Fibroblast of lung (primary cell): ENCODE results near the gene NBPF1. TPM values are rescaled to one million over a fixed set of nuclear protein-coding genes. Genes with fewer than 3 reads are reported as not detected.
"Not testable (repeated sequence)": the region's sequence is repeated elsewhere in the genome, so short reads cannot be mapped to it uniquely, and the experiment has no call there.

Source experiments
- DNase-seq, 2 donors: peaks; one replicate each; pipeline versions ENCODE4 v3.0.0 to v3.0.0-alpha.2; 2010; ENCODE audit warnings: low read depth in 2 of 2
- H2AFZ ChIP-seq: 2 replicates; pipeline ENCODE4 v1.5.1; 2012; ENCODE audit warnings: low read length, control low read depth, inconsistent platforms
- H3K27ac ChIP-seq: 2 replicates; pipeline ENCODE4 v1.5.1; 2011; ENCODE audit warnings: low read length, control low read depth; ENCODE audit not compliant: insufficient read depth
- H3K27me3 ChIP-seq: 2 replicates; pipeline ENCODE4 v1.5.1; 2011; ENCODE audit warnings: mild to moderate bottlenecking, low read length; ENCODE audit not compliant: control insufficient read depth, insufficient read depth
- H3K36me3 ChIP-seq: 2 replicates; pipeline ENCODE4 v1.5.1; 2011; ENCODE audit warnings: low read length; ENCODE audit not compliant: control insufficient read depth, insufficient read depth
- H3K4me1 ChIP-seq: 2 replicates; pipeline ENCODE4 v1.5.1; 2011; ENCODE audit warnings: low read length; ENCODE audit not compliant: control insufficient read depth, insufficient read depth; ENCODE audit errors: extremely low read depth
- H3K4me2 ChIP-seq: 2 replicates; pipeline ENCODE4 v1.5.1; 2011; ENCODE audit warnings: low read length, control low read depth; ENCODE audit not compliant: insufficient read depth; ENCODE audit errors: extremely low read depth
- H3K4me3 ChIP-seq, 4 experiments: fragments of 200-600 bp in 1 of 4; sonication (generic) in 1 of 4; replicated peaks in 1 of 4; 2 replicates each; pipeline ENCODE4 v1.5.1; 2011 to 2016; ENCODE audit warnings: low read length in 4 of 4, low read depth in 3 of 4, mild to moderate bottlenecking in 3 of 4, control low read depth in 2 of 4, inconsistent platforms in 1 of 4, mixed read lengths in 1 of 4; ENCODE audit not compliant: insufficient read depth in 1 of 4; ENCODE audit errors: control extremely low read depth in 1 of 4
- H3K79me2 ChIP-seq: 2 replicates; pipeline ENCODE4 v1.5.1; 2012; ENCODE audit warnings: mild to moderate bottlenecking, low read length, inconsistent platforms; ENCODE audit not compliant: control insufficient read depth, insufficient read depth
- H3K9ac ChIP-seq: 2 replicates; pipeline ENCODE4 v1.5.1; 2011; ENCODE audit warnings: mild to moderate bottlenecking, low read length, control low read depth; ENCODE audit not compliant: insufficient read depth
- H3K9me3 ChIP-seq: 2 replicates; pipeline ENCODE4 v1.5.1; 2012; ENCODE audit warnings: low read depth, low read length; ENCODE audit not compliant: control insufficient read depth, insufficient read depth
- H4K20me1 ChIP-seq: 2 replicates; pipeline ENCODE4 v1.5.1; 2011; ENCODE audit warnings: low read length; ENCODE audit not compliant: control insufficient read depth, insufficient read depth; ENCODE audit errors: extremely low read depth
- EZH2 ChIP-seq: IDR thresholded peaks from 2 replicates; pipeline ENCODE4 v1.5.1; 2012; ENCODE audit warnings: low read length, control low read depth, mild to moderate bottlenecking; ENCODE audit errors: missing control alignments
- polyA plus RNA-seq, 2 donors: library from polyadenylated mRNA; depleted of rRNA in 1 of 2; stranded (reverse) in 1 of 2; unstranded in 1 of 2; fragments of >200 nt; gene quantifications; 2 replicates each; pipeline ENCODE4 v1.2.1, GENCODE V29; 2011 to 2012; ENCODE audit warnings: missing spikeins in 1 of 2
- total RNA-seq: library from RNA; depleted of rRNA; stranded (reverse); fragments of >200 nt; gene quantifications from 2 replicates; pipeline ENCODE4 v1.2.1, GENCODE V29; 2014
- TF ChIP-seq, protein P1 (sequence below), 2 donors: IDR thresholded peaks in 1 of 2; conservative IDR thresholded peaks in 1 of 2; 1 replicate in 1 of 2; 2 replicates in 1 of 2; pipeline ENCODE4 v1.5.1; 2011 to 2012; ENCODE audit warnings: low read length in 2 of 2, control low read depth in 1 of 2, inconsistent platforms in 1 of 2, low read depth in 1 of 2, mild to moderate bottlenecking in 1 of 2

The NBPF1 gene
- total and polyA plus RNA-seq, 2 donors (not counting 1 experiment from before 2014, with no cell fraction given), result 25.3 to 92.3 TPM

DNA sequence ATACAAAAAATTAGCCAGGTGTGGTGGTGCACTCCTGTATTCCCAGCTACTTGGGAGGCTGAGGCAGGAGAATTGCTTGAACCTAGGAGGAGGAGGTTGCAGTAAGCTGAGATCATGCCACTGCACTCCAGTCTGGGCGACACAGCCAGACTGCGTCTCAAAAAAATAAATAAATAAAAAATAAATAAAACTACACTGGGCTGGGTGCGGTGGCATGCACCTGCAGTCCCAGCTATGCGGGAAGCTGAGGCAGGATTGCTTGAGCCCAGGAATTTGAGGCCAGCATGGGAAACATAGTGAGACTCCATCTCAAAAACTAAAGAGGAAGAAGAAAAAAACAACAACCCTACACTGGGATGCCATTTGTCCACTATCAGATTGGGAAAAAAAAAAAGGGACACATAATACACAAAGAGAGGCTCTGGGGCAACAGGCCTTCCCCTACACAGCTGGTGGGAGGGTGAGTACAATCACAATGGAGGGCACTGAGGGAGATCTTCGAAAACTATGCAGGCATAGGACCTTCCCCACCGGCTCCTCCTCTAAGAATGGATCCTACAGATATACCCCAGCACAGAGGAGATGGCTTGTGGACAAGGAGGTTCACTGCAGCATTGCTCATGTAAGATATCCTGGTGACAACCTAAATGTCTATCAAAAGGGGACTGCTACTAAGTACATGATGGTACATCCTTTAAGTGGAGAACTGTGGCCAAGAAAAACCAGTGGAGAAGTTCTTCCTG is 20.3 kb upstream of the NBPF1 start:
- not testable (repeated sequence) for DNase-seq, H3K27me3 ChIP-seq, H3K4me2 ChIP-seq, H3K27ac ChIP-seq, H3K9ac ChIP-seq, H3K4me1 ChIP-seq, H3K4me3 ChIP-seq, H3K9me3 ChIP-seq, H2AFZ ChIP-seq, H3K79me2 ChIP-seq, H4K20me1 ChIP-seq
- peaks cover 20% of the 10 kb centered on the region for H3K36me3 ChIP-seq

DNA sequence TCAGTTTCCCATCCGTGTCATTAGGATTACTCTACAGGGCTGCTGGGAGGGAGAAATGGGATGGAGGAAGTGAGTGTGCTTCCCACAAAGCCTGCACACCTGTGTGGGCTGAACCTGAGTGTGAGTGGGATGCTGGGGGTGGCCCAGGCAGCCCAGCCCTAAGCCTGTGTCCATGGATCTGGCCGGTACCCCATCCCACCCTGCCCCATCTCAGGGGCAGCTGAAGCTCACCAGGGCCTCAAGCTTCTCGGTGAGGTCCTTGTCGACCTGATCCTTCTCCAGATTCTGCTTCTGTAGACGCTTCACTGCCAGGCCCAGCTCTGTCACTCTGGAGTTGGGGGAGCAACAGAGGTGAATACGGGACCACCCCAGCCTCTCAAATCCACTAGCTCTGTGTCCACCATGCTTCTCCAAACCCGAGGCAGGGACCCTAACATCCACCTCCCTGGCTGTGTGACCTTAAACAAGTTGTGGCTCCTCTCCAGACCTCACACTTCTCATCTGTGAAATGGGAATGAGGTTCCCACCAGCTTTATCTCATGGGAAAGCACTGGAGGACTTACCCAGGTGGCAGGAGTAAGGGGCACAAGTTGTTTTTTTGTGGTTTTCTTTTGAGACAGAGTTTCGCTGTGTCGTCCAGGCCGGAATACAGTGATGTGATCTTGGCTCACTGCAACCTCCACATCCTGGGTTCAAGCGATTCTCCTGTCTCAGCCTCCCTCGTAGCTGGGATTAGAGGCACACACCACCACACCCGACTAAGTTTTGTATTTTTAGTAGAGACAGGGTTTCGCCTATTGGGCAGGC is 18.9 kb upstream of the NBPF1 start:
- not testable (repeated sequence) for H3K4me2 ChIP-seq, H2AFZ ChIP-seq, H3K4me3 ChIP-seq, H3K79me2 ChIP-seq, H3K4me1 ChIP-seq, H3K27ac ChIP-seq, H3K9me3 ChIP-seq, H3K9ac ChIP-seq, DNase-seq, H3K27me3 ChIP-seq, H4K20me1 ChIP-seq
- peaks cover 26% of the 10 kb centered on the region for H3K36me3 ChIP-seq

DNA sequence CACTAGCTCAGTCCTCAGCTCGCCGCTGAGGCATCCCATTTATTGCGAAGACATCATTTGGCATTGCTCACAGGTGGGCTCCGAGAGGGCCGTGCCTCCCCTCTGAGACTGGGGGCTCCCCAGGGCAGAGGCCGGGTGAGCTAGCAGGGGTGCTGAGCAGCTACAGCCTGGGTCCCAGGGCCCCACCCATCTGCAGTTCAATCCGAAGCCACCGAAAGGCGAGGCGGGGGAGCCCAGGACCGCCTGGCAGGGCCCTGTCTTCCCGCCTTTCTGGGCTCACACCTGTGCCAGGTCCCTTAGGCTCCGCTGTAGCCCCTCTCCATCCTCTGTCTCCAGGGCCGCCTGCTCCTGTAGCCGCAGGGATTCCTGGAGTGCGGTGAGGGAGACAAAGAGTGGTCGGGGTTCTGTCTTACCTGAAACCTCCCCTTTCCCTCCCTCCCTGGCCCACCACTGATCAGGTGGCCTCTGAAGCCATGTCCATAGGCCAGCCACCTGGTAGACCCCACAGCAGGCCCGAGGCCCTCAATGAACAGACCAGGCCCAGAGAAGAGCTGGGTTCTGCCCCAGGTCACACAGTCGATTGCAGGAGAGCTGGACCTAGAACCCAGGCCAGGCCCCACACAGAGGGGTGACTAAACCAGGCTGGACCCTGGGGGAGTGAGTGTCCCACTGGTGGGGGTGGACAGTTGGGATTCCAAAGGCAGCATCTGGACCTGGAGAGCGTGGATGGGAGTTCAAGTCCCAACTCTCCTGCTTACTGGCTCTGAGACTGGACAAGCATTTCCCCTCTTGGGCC is 18.1 kb upstream of the NBPF1 start:
- Histone ChIP-seq H3K36me3 (peaks cover 27% of the 10 kb centered on the region), H3K79me2 (no peaks in the 10 kb centered on the region), H2AFZ (no peak overlapping the region), H3K27me3 (no peaks in the 10 kb centered on the region), H3K9ac (no peak overlapping the region), H3K4me1 (no peaks in the 10 kb centered on the region), H3K9me3 (no peaks in the 10 kb centered on the region), H3K4me3 (no peak overlapping the region), H3K27ac (no peak overlapping the region), H3K4me2 (no peak overlapping the region), H4K20me1 (no peaks in the 10 kb centered on the region)
- TF ChIP-seq, protein P1, sequence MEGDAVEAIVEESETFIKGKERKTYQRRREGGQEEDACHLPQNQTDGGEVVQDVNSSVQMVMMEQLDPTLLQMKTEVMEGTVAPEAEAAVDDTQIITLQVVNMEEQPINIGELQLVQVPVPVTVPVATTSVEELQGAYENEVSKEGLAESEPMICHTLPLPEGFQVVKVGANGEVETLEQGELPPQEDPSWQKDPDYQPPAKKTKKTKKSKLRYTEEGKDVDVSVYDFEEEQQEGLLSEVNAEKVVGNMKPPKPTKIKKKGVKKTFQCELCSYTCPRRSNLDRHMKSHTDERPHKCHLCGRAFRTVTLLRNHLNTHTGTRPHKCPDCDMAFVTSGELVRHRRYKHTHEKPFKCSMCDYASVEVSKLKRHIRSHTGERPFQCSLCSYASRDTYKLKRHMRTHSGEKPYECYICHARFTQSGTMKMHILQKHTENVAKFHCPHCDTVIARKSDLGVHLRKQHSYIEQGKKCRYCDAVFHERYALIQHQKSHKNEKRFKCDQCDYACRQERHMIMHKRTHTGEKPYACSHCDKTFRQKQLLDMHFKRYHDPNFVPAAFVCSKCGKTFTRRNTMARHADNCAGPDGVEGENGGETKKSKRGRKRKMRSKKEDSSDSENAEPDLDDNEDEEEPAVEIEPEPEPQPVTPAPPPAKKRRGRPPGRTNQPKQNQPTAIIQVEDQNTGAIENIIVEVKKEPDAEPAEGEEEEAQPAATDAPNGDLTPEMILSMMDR (conservative IDR thresholded peaks at IDR 0.05 in 1 of 2, IDR thresholded peaks at IDR 0.05 in 1 of 2; ENCODE audit: low read depth in 1 of 2, low read length in 2 of 2), result no peak
- TF ChIP-seq EZH2, result no peak
- no peak for DNase-seq
